Naive thymus-derived CD4-positive, alpha-beta T cell (primary cell): Measurements from ENCODE around the gene C11orf21. TPM values are rescaled to one million over a fixed set of nuclear protein-coding genes. Genes with fewer than 3 reads are reported as not detected.

Experiments used
- ATAC-seq: fragments of 150-1000 bp; cut with Tn5 transposase; 2 replicates; pipeline ENCODE4 v1.10.0; 2021; ENCODE audit warnings: mild to moderate bottlenecking, moderate library complexity
- CTCF ChIA-PET: fragments of 350-600 bp; sonication (Branson Sonifier 250); formaldehyde crosslinking; loops from one replicate; lab custom pipeline; 2021; ENCODE audit warnings: antibody characterized with exemption; lab: Charles Lee
- POLR2A ChIA-PET: fragments of 350-600 bp; sonication (Branson Sonifier 250); formaldehyde crosslinking; loops from one replicate; lab custom pipeline; 2021; ENCODE audit warnings: antibody characterized with exemption, inconsistent platforms; lab: Charles Lee
- DNase-seq, 9 donors: peaks; one replicate each; pipeline versions ENCODE4 v3.0.0 to v3.0.0-alpha.2; 2020 to 2022; ENCODE audit warnings: mixed read lengths in 1 of 9
- H3K27ac ChIP-seq: one replicate; pipeline ENCODE4 v1.7.0; 2013; ENCODE audit warnings: mild to moderate bottlenecking, low read depth, low read length, moderate library complexity
- H3K27me3 ChIP-seq, 2 donors: one replicate each; pipeline ENCODE4 v1.7.0; 2013; ENCODE audit warnings: low read length in 2 of 2, mild to moderate bottlenecking in 2 of 2, moderate library complexity in 2 of 2; ENCODE audit not compliant: control insufficient read depth in 2 of 2, insufficient read depth in 2 of 2
- H3K36me3 ChIP-seq, 3 experiments: 1 replicate in 2 of 3; 2 replicates in 1 of 3; pipeline ENCODE4 v1.7.0; 2013; ENCODE audit warnings: low read length in 3 of 3, mild to moderate bottlenecking in 3 of 3, moderate library complexity in 1 of 3; ENCODE audit not compliant: insufficient read depth in 3 of 3, control insufficient read depth in 2 of 3
- H3K4me1 ChIP-seq, 2 donors: one replicate each; pipeline ENCODE4 v1.7.0; 2013; ENCODE audit warnings: low read length in 2 of 2, mild to moderate bottlenecking in 2 of 2, moderate library complexity in 1 of 2; ENCODE audit not compliant: control insufficient read depth in 2 of 2, insufficient read depth in 2 of 2
- H3K4me3 ChIP-seq: 2 replicates; pipeline ENCODE4 v1.7.0; 2013; ENCODE audit warnings: mild to moderate bottlenecking, low read length
- H3K9me3 ChIP-seq, 3 experiments: 1 replicate in 2 of 3; 2 replicates in 1 of 3; pipeline ENCODE4 v1.7.0; 2013; ENCODE audit warnings: low read length in 3 of 3; ENCODE audit not compliant: control insufficient read depth in 2 of 3
- H3K27ac Mint-ChIP-seq, 9 donors: one replicate each; pipeline ENCODE4 v1.8.0; 2020 to 2022; ENCODE audit warnings: mixed read lengths in 9 of 9, mild to moderate bottlenecking in 8 of 9, moderate library complexity in 5 of 9, inconsistent platforms in 2 of 9
- H3K27me3 Mint-ChIP-seq, 5 donors: one replicate each; pipeline ENCODE4 v1.8.0; 2021 to 2022; ENCODE audit warnings: mixed read lengths in 5 of 5, mild to moderate bottlenecking in 1 of 5
- H3K36me3 Mint-ChIP-seq, 5 donors: one replicate each; pipeline ENCODE4 v1.8.0; 2020 to 2022; ENCODE audit warnings: mixed read lengths in 5 of 5, mild to moderate bottlenecking in 3 of 5, inconsistent platforms in 1 of 5
- H3K4me1 Mint-ChIP-seq, 7 donors: one replicate each; pipeline ENCODE4 v1.8.0; 2020 to 2022; ENCODE audit warnings: mixed read lengths in 7 of 7, mild to moderate bottlenecking in 3 of 7, inconsistent platforms in 1 of 7
- H3K4me3 Mint-ChIP-seq, 10 donors: one replicate each; pipeline ENCODE4 v1.8.0; 2020 to 2022; ENCODE audit warnings: mild to moderate bottlenecking in 10 of 10, mixed read lengths in 10 of 10, moderate library complexity in 6 of 10, inconsistent platforms in 2 of 10
- H3K9me3 Mint-ChIP-seq, 11 donors: one replicate each; pipeline ENCODE4 v1.8.0; 2020 to 2022; ENCODE audit warnings: mixed read lengths in 11 of 11, mild to moderate bottlenecking in 4 of 11, inconsistent platforms in 1 of 11, moderate library complexity in 1 of 11
- intact Hi-C, 2 donors: fragments of 100-400 bp; cut with micrococcal nuclease; formaldehyde crosslinking; loops; one replicate each; pipeline ENCODE4 v1.15.1; 2023
- polyA plus RNA-seq, 2 donors: library from polyadenylated mRNA; unstranded; fragments of 300-500 nt; fragmentation: Illumina TruSeq; gene quantifications; one replicate each; pipeline ENCODE4 v1.2.3, GENCODE V29; 2021
- total RNA-seq, 6 experiments: library from RNA in 5 of 6; stranded (reverse) in 5 of 6; gene quantifications; 1 replicate in 5 of 6; 2 replicates in 1 of 6; pipeline ENCODE4 v1.2.3 and lab custom pipeline; 2021 to 2026

C11orf21 gene
- total and polyA plus RNA-seq, 7 experiments from 2014 or later = 10.7 to 153 (median 82.5) TPM

GRCh38 chr11:2269601-2270321 is 32.0 kb downstream of the C11orf21 start:
- H3K4me1 ChIP-seq = peaks cover 18 to 20% of the 10 kb centered on the region in 2 donors
- Mint-ChIP-seq H3K27me3 (peaks cover 0 to 44% (median 8%) of the 10 kb centered on the region in 5 donors), H3K9me3 (no peaks in the 10 kb centered on the region), H3K36me3 (no peaks in the 10 kb centered on the region), H3K4me3 (peak overlapping the region in 6 of 10 donors; percentile 36 to 82 (median 62)), H3K27ac (no peak overlapping the region), H3K4me1 (peaks cover 15 to 25% (median 21%) of the 10 kb centered on the region in 7 donors)
- ChIA-PET POLR2A (interaction anchor here (1.3 kb wide), 1 partner anchor 32 kb away, joined by 4 read pairs; the partner anchor contains the start of genes C11orf21 and TSPAN32), CTCF (interaction anchor here (0.9 kb wide), 1 partner anchor 36 kb away, joined by 4 read pairs; no protein-coding TSS in a partner anchor)
- DNase-seq = peak in 7 of 9 donors; percentile 15 to 53 (median 40)
- H3K36me3 ChIP-seq = no peaks in the 10 kb centered on the region
- no peaks in the 10 kb centered on the region for H3K9me3 ChIP-seq
- no peak overlapping the region for H3K4me3 ChIP-seq
- peak; percentile 56 for ATAC-seq
- intact Hi-C loops = loop anchor here in 1 of 2 donors (1.0 kb wide), 1 partner anchor 151 kb away; no protein-coding TSS in a partner anchor
- H3K27ac ChIP-seq = no peak overlapping the region
- no peaks in the 10 kb centered on the region for H3K27me3 ChIP-seq

- POLR2A ChIA-PET = interaction anchor here (1.3 kb wide), 1 partner anchor 33 kb away, joined by 4 read pairs; the partner anchor contains the start of genes C11orf21 and TSPAN32
- peak in 3 of 9 donors; percentile 8 to 88 (median 33) for DNase-seq
- H3K4me1 ChIP-seq = peaks cover 18 to 20% of the 10 kb centered on the region in 2 donors
Measured at GRCh38 chr11:2268729-2269600, 32.8 kb downstream of the C11orf21 start.

GRCh38 chr11:2267851-2268728 is 33.6 kb downstream of the C11orf21 start:
- peaks cover 18 to 20% of the 10 kb centered on the region in 2 donors for H3K4me1 ChIP-seq
- no peaks in the 10 kb centered on the region for H3K36me3 ChIP-seq
- Mint-ChIP-seq H3K4me1 (peaks cover 15 to 25% (median 23%) of the 10 kb centered on the region in 7 donors), H3K9me3 (no peaks in the 10 kb centered on the region), H3K4me3 (peak overlapping the region; percentile 21 to 82 (median 60)), H3K36me3 (no peaks in the 10 kb centered on the region), H3K27me3 (peaks cover 0 to 33% (median 8%) of the 10 kb centered on the region in 5 donors), H3K27ac (no peak overlapping the region)
- no peak for ATAC-seq
- no peak overlapping the region for H3K4me3 ChIP-seq
- H3K27me3 ChIP-seq = no peaks in the 10 kb centered on the region
- no peak overlapping the region for H3K27ac ChIP-seq
- ChIA-PET POLR2A (no interaction called here), CTCF (no interaction called here)
- no peaks in the 10 kb centered on the region for H3K9me3 ChIP-seq
- DNase-seq = no peak
- intact Hi-C loops = no loop called here

More at GRCh38 chr11:2268729-2269600, 32.8 kb downstream of the C11orf21 start:
- no peaks in the 10 kb centered on the region for H3K9me3 Mint-ChIP-seq
- no peaks in the 10 kb centered on the region for H3K36me3 ChIP-seq
- peak overlapping the region; percentile 20 for H3K4me3 ChIP-seq
- H3K27ac Mint-ChIP-seq = no peak overlapping the region
- H3K4me1 Mint-ChIP-seq = peaks cover 15 to 25% (median 23%) of the 10 kb centered on the region in 7 donors
- CTCF ChIA-PET = no interaction called here
- H3K9me3 ChIP-seq = no peaks in the 10 kb centered on the region
- H3K27me3 ChIP-seq = no peaks in the 10 kb centered on the region
- intact Hi-C loops = no loop called here
- H3K27me3 Mint-ChIP-seq = peaks cover 0 to 40% (median 8%) of the 10 kb centered on the region in 5 donors
- peak; percentile 58 for ATAC-seq
- no peak overlapping the region for H3K27ac ChIP-seq
- peak overlapping the region in 9 of 10 donors; percentile 36 to 82 (median 66) for H3K4me3 Mint-ChIP-seq
- H3K36me3 Mint-ChIP-seq = no peaks in the 10 kb centered on the region

- Histone ChIP-seq H3K36me3 (no peaks in the 10 kb centered on the region), H3K27me3 (no peaks in the 10 kb centered on the region), H3K27ac (no peak overlapping the region), H3K9me3 (no peaks in the 10 kb centered on the region), H3K4me1 (peaks cover 18 to 20% of the 10 kb centered on the region in 2 donors), H3K4me3 (no peak overlapping the region)
- peak overlapping the region in 2 of 10 donors; percentile 41 to 76 for H3K4me3 Mint-ChIP-seq
- H3K36me3 Mint-ChIP-seq = no peaks in the 10 kb centered on the region
- peaks cover 0 to 26% (median 8%) of the 10 kb centered on the region in 5 donors for H3K27me3 Mint-ChIP-seq
- DNase-seq (no peak), ATAC-seq (no peak)
- H3K4me1 Mint-ChIP-seq = peaks cover 15 to 25% (median 23%) of the 10 kb centered on the region in 7 donors
- no peak overlapping the region for H3K27ac Mint-ChIP-seq
- intact Hi-C loops = no loop called here
- CTCF ChIA-PET = no interaction called here
- POLR2A ChIA-PET = no interaction called here
- no peaks in the 10 kb centered on the region for H3K9me3 Mint-ChIP-seq
Measured at GRCh38 chr11:2267306-2267850, 34.3 kb downstream of the C11orf21 start.

- peaks cover 18 to 20% of the 10 kb centered on the region in 2 donors for H3K4me1 ChIP-seq
- intact Hi-C loops = no loop called here
- peak overlapping the region in 1 of 9 donors; percentile 80 for H3K27ac Mint-ChIP-seq
- H3K4me3 Mint-ChIP-seq = peak overlapping the region in 7 of 10 donors; percentile 14 to 75 (median 60)
- H3K27me3 Mint-ChIP-seq = peaks cover 0 to 21% (median 8%) of the 10 kb centered on the region in 5 donors
- no peaks in the 10 kb centered on the region for H3K36me3 Mint-ChIP-seq
- no peaks in the 10 kb centered on the region for H3K9me3 Mint-ChIP-seq
- DNase-seq (no peak), ATAC-seq (no peak)
- POLR2A ChIA-PET = no interaction called here
- no peaks in the 10 kb centered on the region for H3K9me3 ChIP-seq
- no peak overlapping the region for H3K27ac ChIP-seq
- no peak overlapping the region for H3K4me3 ChIP-seq
- peaks cover 15 to 25% (median 23%) of the 10 kb centered on the region in 7 donors for H3K4me1 Mint-ChIP-seq
- no peaks in the 10 kb centered on the region for H3K36me3 ChIP-seq
- no peaks in the 10 kb centered on the region for H3K27me3 ChIP-seq
- CTCF ChIA-PET = no interaction called here
Measured at GRCh38 chr11:2266586-2267305, 35.0 kb downstream of the C11orf21 start.
